Left renal cortex interstitium (tissue), 4 donors: ENCODE results near the gene SRSF5. TPM values are rescaled to one million over a fixed set of nuclear protein-coding genes. Genes with fewer than 3 reads are reported as not detected.
"Not testable (repeated sequence)": the region's sequence is repeated elsewhere in the genome, so short reads cannot be mapped to it uniquely, and the experiment has no call there.

Experiments used
- DNase-seq, 4 donors: peaks; one replicate each; pipeline ENCODE4 v3.0.0-alpha.2; 2013; ENCODE audit warnings: low read depth in 4 of 4, low spot score in 2 of 4, missing footprints in 1 of 4
- polyA plus RNA-seq, 4 donors: library from polyadenylated mRNA; unstranded; fragments of 120-200 nt; gene quantifications; one replicate each; pipeline ENCODE4 v1.2.1, GENCODE V29; 2013; ENCODE audit not compliant: insufficient read length in 4 of 4

SRSF5 gene
- polyA plus RNA-seq: 100 to 1,000 TPM; 463 to 820 (median 689) TPM

DNA sequence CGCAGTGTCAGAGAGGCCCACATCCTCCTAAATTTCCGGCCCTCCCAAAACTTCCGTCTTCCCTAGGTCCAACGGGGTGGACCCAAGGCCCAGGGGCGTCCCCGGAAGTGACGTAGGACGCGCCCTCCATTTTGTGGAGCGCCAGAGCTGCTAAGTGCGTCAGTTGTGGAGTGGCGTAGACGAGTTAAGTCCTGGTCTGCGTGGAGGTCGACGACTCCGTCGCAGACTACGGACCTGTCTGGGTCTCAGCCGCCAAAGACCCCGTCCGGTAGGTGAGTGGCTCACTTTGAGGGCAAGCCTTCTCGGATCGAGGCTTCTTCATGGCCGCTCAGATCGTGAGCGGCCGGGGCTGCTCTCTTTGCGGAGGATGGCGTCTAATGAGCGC lies at the start of gene SRSF5:
Gene SRSF5 (plus strand): TSS at position 159 of the 385 bp plus-strand sequence. CDS start 1,015 bp downstream, outside the sequence.
- DNase-seq: peak; percentile 92 to 97 (median 96)

DNA sequence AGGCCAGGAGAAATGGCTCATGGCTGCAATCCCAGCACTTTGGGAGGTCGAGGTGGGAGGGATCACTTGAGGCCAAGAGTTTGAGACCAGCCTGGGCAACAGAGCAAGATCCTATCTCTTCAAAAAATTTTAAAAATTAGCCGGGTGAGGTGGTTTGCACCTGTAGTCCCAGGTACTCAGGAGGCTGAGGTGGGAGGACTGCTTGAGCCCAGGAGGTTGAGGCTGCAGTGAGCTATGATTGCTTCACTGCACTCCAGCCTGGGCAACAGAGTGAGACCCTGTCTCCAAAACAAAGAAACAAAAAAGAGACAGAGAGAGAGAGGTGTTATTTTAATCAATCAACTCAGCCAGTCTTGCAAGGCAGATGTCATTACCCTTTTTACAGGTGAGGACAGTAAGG lies 48.3 kb upstream of the SRSF5 start:
- DNase-seq: not testable (repeated sequence)

DNA sequence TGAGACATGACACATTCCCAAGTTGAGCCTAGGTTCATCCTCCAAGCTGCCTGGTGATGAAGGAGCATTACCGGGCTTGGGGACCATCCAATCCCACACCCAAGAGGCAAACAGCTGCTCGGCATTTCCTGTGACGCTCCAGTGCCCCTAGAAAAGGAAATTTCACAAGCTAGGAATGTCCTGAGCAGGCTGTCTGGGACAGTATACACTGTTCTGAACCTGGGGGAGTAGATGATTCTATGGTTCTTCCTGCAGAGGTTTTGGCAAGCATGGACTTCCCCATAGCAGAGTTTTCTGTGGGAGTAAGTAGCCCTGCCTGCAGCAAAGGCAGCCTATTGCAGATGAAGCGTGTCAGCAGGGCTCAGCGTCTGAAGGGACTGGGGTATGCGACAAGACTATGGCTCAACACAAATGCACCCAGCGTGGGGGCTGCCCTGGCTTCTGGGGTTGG lies 47.4 kb upstream of the SRSF5 start:
- DNase-seq: no peak

DNA sequence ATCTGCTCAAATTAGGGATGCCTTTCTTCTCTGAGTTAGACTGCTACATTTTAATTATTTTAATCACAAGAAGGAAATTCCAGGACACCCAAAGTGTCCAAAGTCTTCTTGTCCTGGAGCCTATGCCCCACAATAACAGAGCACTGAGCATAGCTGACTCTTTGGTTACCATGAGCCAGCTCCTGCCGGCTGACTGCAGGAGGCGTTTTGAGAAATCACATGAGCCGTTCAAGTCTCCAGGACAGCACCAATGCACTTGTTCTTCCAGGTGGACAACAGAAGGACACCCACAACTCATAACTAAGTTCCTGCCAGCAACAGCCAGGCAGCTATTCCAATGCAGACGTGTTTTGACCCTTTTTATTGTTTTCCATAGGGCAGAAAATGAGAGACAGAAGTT lies 46.0 kb upstream of the SRSF5 start:
- no peak for DNase-seq

DNA sequence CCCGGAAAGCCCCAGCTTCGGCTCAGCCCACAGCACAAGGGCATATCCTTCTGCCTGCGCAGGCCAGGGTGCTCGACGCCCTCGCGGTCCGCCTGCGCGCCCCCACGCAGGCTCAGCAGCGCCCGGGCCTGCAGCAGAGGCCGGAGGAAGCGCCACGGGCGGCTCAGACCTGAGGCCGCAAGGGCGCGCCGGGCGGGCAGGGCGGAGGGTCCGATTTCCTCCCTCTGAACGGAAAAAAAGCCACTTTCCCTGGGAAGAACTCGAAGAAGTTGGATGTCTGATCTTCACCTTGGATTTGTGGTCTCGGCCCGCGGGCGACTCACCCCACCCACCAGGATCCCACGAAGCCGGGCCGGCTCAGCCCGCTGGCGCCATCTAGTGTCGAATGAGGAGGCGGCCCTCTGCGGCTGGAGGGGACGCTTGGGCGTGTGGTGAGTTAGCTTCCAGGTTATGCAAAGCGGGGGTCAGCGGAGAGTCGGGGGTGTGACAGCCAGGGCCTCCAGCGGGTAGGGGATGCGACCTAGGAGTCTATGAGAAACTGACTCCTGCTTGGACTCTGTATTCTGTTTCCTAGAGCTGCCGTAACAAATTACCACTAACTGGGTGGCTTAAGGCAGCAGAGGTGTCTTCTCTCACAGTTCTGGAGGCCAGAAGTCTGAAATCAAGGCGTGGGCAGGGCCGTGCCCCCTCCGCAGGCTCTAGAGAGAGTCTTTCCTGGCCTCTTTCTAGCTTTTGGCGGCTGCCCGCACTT lies 40.0 kb upstream of the SRSF5 start:
- no peak for DNase-seq

DNA sequence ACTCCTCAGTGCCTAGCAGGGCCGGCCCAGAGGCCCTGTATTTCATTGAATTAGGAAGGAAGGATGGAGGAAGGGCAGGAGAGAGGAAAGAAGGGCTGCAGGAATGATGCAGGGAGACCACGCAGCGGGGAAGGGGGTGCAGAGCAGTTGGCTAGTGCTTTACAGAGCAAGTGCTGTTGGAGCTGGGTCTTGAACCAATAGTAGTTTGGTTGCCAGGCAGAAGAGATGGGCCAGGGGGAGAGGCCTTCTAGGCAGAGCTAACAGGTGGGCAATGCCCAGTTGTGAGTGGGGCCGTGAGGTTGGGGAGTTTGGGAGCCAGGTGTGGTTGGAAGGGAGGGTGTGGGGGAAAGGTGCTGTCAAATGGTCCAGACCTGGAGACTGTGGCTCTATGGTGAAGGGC lies 39.1 kb upstream of the SRSF5 start:
- no peak for DNase-seq

DNA sequence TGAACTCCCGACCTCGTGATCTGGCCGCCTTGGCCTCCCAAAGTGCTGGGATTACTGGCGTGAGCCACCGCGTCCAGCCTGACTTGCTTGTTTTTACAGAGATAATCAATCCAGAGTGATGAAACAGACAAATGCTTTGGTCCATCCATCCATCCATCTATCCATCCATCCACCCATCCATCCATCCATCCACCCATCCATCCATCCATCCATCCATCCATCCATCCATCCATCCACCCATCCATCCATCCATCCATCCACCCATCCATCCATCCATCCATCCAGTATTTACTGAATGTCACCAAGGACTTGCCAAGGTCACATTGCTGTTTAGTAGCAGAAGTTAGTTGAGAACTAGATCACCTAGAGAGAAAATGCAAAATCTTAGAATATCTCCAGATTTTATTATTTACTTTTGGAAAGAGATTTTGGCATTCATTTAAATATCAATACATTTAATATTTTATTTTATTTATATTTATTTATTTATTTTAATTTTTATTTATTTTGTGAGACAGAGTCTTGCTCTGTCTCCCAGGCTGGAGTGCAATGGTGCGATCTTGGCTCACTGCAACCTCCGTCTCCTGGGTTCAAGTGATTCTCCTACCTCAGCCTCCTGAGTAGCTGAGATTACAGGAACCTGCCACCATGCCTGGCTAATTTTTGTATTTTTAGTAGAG lies 34.9 kb upstream of the SRSF5 start:
- DNase-seq: not testable (repeated sequence)

DNA sequence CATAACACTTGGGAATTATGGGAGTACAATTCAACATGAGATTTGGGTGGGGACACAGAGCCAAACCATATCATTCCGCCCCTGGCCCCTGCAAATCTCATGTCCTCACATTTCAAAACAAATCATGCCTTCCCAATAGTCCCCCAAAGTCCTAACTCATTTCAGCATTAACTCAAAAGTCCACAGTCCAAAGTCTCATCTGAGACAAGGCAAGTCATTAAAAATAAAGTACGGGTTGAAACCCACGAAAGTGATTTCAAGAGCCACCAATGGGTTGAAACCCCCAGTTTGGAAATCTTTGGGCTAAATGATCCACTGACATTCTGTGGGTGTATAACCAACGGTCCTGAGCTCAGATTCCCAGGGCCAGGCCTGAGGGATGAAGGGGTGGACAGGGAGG lies 30.5 kb upstream of the SRSF5 start:
- not testable (repeated sequence) for DNase-seq

DNA sequence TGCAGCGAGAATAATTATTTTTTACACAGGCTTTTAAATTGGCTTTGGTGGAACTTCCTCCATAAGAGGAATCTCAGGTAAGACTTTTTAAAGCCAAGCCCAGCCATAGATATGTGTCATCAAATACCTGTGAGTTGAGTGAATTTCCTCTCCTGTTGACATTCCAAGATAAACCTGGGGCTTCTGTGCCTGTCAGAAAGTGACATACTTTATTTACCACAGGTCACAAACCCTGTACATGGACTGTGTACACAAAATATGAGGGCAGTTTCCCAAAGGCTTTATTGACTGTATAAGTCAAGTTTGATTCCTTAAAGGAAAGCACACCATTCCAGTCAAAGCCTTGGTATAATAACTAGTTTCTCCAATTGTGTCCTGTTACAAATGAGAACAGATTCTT lies 25.9 kb upstream of the SRSF5 start:
- DNase-seq: no peak

DNA sequence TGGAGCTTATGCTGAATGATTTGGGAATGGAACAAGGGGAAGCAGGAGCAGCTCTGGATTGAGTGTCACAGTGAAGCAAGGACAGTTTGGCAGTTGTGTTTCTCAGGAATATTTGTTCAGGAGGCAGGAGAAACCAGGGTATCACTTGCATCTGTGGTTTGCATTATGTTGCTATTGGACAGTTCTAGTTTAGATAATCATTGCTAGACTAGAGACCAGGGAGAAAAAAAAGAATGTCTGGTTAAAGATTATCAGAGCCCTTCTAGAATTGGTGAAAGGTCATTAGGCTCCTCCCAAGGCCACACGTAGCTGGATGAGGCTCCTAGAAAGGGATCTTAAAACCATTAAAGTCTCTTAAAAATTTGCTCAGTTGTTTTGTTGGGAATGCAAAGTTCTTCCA lies 17.0 kb upstream of the SRSF5 start:
- DNase-seq: no peak

DNA sequence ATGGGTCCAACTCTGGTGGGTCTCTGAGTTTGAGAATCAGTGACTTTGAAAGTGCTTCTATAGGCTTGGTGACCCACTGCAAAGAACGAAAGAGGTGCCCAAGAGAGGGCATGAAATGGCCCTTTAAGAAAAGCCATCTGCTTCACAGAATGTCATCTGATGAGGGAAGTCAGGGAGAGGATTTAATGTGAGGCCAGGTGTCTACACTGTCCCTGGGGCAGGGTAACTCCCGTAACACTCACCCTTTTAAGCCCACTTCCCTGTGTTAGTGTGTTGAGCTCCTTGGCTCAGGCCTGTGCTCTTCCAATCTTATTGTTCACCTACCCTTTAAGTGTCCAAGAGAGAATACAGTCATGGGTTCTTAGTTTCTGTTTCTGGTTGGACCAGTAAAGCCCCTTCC lies 16.4 kb upstream of the SRSF5 start:
- no peak for DNase-seq

DNA sequence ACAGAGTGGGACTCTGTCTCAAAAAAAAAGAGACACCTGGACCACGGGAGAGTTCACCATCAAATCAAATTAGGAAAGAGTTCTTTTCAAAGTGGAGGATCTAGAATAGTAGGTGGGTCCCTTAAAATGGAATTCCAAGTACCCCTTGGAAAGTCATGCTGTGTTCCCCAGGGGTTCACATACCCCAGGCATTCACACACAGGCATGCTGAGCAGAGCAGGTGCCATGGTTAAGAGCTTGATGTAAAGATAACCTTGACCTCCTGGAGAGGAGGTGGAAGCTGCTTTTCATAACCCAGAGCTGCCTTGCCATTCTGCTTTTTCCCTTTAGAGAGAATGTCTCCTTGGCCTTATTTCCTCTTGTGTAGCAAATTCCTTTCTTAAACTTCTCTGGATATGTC lies 14.2 kb upstream of the SRSF5 start:
- DNase-seq: no peak

DNA sequence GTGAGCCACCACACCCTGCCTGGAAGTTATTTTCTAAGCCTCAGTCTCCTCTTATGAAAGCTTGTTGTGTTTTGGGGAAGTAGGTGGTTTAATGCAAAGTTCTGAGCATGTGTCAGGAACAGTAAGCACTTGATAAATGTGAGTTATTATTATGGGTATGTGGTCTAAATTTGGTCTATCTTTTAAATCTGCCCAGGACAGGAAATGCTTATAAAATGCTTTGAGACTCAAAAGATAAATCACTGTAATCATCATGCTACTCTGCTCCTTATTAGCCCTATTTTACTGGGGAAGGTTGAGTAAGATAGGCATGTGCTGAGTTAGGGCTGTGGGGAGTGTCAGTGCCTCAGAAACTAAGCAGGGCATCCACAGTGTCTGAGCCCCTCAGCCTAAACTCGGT lies 13.1 kb upstream of the SRSF5 start:
- no peak for DNase-seq

DNA sequence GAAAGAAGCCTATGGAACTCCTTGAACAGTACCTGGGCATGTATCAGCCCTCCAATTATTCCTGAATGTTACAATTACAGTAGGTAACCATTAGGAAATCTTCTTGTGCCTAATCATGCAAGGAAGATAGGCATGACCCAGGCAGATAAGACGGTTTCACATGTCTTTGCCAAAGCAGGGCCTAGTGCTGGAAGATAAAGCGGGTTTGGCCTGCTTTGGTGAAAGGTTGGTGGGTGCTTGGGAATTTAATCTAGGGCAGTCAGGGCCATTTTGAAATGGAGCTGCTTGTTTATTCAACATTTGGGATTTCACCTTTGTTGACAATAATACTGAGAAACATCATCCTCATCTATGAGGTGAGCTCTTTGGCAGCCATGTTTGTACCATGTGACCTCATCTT lies 12.5 kb upstream of the SRSF5 start:
- DNase-seq: no peak

DNA sequence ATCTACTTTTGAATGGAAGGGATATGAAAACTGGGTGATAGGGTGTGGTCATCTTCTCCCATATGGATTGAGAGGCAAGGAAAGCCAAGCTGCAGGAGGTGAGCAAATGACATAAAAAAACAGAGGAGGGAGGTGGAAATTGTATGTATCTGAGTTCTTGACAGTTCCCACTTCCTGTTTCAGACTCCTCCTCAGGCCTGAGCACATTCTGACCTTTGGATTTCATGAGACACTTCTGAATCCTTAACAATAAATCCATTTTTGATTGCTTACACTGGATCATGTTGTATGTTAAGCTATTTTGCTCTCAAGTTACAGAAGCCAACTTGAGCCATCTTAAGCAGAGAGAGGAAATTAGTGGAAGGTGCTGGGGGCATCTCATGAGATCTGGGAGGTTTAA lies 11.6 kb upstream of the SRSF5 start:
- DNase-seq: no peak

DNA sequence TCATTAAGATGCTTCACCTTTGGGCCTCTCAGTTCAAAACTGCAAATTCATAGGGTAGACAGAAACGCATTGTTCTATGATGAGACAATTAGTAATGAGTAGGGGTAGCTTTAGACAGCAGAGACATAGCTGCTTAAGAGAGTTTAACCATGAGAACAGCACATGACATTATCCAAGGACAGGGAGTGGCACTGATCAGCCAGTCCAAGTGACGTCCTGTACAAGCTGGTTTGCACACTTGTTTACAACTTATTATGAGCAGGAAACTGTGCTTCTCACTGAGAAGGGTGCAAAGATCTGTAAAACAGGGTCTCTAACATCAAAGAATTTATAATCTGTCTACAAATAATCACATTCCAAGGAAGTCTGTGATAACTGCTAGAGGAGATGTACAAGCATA lies 11.2 kb upstream of the SRSF5 start:
- DNase-seq: no peak

DNA sequence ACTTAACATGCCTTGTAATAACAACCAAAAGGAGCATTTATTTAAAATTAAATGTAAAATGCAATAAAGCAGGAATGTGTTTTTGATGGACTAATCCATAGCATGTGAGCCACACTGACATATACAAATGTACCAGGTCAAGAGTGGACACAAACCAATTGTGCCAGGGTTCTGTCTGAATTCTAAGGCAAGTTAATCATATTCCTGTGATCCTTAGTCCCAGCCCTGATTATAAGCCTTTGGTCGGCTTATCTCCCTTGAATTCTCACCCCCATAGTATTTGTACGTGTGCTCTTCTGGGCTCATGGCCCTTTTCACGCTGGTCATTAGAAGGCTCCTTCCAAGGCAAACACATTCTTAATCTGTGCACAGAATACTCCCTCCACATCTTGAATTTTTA lies 10.6 kb upstream of the SRSF5 start:
- DNase-seq: no peak

DNA sequence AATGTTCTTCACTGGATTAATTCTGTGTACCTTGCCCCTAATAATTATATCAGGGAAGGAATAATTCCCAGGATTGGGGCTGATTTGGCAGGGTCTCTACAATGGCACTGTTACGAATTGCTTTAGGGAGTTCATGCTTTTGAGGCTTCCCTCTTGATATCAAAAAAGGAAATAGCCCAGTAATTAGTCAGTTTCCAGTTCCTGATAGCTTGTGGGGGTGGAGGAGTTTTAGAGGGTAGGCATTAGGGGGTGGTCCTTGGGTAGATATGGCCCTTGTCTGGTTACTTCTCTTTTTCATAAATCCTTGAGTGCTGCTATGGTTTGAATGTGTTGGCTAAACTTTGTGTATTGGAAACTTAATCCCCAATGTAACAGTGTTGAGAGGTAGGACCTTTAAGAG lies 6.1 kb upstream of the SRSF5 start:
- DNase-seq: no peak

DNA sequence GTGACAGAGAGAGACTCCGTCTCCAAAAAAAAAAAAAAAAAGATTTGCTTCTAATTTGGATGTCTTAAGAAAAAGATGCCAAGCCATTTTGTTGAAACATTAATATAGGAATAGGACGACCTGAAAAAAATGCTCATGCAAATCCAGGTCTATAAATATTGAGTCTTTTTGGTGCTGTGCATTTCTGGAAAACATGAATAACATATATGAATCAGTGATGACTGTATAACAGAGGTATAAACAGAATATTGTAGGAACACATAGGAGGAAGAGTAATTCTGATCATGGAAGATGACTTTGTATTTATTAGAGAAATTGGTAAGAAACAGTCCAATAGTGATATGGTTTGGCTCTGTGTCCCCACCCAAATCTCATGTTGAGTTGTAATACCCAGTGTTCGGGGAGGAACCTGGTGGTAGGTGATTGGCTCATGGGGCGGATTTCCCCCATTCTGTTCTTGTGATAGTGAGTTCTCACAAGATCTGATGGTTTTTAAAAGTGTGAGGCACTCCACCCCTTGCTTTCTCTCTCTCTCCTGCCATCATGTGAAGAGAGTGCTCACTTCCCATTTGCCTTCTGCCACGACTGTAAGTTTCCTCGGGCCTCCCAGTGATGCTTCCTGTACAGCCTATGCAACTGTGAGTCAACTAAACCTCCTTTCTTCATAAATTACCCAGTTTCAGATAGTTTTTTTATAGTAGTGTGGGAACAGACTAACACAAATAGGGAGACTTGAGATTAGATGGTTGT lies 3.0 kb upstream of the SRSF5 start:
- no peak for DNase-seq

DNA sequence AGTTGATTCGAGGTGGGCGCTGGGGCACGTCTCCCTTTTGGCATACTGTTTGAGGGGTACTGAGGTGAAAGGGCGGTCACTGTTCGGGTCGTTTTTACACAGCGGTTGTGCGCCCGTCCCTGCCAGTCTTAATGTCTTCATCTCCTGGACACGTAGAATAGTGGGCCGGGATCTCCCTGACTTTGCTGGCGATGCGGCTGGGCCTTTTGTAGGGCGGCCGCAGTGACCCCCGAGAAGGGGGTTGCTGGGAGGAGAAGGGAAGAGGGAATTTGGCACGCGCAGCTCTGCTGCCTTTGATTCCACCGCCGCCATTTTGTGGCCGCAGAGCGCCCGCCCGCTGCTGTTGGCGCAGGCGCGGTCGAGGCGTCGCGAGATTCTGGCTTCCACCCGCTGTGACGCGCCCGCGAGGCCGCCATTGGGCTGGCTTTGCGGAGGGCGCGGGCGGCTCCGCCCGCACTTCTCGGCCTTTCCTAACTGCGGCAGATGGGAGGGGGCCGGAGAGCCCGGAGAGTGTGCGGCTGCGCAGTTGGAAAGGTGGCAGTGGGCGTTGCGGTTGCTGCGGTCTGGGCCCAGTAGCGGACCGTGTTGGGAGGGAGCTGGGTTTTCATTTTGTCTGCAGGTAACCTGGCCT lies 542 bp downstream of the SRSF5 start:
- peak; percentile 81 to 91 (median 85) for DNase-seq

DNA sequence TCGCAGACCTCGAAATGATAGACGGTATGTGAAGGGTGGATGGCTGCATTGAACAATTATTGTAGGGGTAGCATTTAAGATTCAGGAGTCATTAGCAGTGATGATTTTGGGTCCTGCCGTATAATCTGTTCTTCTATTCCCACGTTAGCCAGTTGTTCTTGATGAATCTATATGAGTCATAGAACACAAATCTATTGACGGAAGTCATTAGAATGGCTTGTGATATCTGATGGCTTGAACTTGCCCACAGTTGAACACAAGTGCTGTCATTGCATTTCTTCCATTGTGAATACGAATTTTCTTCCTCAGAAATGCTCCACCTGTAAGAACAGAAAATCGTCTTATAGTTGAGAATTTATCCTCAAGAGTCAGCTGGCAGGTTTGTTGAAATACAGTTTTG lies 1.9 kb downstream of the SRSF5 start:
- no peak for DNase-seq
